ENCODE measurements around the gene FAM120B. TPM values are rescaled to one million over a fixed set of nuclear protein-coding genes. Genes with fewer than 3 reads are reported as not detected.

FAM120B gene
- polyA plus RNA-seq, 4 donors, result 35.7 to 38.6 (median 37.2) TPM

DNA sequence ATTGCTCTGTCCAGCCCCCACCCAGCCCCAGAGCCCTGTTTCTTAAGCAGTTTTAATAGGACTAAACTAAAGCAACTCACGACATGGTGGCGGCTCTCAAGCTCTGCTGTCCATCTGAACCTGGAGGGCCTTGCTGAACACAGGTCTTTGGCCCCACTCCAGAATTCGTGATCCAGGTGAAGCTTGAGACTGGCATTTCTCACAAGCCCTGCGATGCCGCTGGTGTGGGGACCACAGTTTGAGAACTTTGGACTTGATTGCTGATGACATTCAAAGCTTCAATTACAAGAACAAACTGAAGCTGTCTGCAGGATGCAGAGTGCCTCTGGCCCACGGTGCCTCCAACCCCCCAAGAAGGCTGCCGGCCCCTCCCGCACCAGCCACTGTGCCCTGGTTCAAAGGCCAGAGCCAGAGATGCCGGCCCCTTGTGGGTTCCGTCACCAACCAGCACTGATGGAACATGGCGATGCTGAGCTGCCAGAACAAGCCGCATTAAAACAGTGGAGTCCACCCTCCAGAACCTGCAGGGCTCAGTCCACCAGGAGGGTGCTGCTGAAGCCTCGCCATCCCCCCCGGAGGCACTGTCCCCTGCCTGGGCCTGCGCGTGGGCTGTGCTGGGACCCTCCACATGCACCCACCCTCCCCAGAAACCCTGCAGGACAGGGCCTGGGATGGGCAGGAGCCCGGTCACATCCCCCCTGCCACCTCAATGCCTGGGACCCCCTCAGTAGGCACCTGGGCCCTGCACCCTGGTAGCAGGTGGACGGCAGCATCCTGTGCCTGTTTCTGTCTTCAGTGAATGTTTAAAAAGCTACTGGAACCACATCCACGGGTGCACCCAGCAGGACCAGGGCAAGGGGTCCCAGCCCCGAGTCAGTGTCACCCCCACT lies 145.4 kb downstream of the FAM120B start:
- DNase-seq (ENCODE audit: low read depth in 4 of 4, low spot score in 3 of 4), result no peak

DNA sequence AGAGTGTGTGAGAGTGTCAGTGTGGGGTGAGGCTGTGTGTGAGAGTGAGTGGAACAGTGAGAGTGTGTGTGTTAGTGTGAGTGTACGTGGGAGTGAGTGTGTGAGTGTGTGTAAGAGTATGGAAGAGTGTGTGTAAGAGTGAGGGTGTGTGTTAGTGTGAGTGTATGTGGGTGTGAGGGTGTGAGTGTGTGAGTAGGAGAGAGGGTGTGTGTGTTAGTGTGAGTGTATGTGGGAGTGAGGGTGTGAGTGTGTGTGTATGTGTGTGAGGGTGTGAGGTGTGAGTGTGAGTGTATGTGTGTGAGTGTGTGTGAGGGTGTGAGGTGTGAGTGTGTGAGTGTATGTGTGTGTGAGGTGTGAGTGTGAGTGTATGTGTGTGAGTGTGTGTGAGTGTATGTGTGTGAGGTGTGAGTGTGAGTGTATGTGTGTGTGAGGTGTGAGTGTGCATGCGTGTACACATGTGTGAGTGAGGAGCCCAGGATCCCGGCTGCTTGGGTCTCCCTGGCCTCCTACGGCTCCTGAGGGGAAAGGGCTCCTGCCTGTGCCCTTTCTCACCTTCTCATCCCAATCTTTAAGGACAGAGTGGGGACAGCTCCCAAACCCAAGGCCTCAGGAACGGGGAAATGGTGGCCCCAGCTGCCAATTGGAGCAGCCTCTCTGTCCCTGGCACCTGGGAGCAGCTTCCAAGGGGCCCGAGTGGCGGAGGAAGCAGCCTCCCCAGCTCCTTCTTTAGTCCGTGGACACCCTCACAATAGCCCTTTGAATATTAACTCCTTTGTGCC lies 146.4 kb downstream of the FAM120B start:
- no peak for DNase-seq (ENCODE audit: low read depth in 4 of 4, low spot score in 3 of 4)

DNA sequence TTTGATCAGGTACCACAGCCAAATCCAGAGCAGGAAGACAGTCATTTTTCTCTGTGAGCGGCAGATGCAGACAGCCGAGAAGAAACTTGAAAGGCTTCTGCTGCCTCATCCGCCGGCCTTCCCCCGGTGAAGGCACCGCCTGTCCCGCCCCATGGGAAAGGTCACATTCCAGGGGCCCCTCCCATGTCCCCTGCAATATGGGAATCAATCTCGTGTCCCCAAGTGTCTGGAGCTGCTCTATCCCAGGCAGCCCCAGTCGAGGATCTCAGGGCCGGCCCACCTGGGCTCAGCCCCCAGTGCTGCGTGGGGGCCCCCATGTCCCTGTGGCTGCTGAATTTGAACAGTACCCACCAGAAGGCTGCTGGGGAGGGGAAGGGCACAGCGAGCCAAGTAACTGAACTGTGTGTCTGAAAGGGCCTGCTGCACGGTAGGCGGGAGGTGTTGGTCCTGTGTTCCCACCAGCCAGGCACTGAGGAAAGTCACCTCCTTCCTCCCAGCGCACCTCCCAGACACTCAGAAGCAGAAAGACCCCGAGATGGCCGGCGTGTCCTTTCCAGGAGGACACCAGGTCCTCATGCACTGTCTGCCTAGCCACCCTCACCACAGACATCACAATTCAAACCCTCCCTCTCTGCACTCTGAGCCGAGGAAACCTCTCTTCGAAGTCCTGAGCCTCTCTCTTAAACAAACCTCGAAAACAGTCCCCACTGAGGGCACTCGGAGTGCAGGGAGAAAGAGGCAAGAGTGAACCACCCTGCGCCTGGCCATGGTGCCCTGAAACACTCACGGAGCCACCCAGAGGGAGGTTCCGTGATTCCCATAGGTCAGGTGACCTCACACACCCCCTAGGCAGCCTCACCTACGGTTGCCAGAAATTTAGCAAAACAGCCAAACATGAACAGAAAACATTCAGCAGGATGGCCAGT lies 147.3 kb downstream of the FAM120B start:
- no peak for DNase-seq (ENCODE audit: low read depth in 4 of 4, low spot score in 3 of 4)

DNA sequence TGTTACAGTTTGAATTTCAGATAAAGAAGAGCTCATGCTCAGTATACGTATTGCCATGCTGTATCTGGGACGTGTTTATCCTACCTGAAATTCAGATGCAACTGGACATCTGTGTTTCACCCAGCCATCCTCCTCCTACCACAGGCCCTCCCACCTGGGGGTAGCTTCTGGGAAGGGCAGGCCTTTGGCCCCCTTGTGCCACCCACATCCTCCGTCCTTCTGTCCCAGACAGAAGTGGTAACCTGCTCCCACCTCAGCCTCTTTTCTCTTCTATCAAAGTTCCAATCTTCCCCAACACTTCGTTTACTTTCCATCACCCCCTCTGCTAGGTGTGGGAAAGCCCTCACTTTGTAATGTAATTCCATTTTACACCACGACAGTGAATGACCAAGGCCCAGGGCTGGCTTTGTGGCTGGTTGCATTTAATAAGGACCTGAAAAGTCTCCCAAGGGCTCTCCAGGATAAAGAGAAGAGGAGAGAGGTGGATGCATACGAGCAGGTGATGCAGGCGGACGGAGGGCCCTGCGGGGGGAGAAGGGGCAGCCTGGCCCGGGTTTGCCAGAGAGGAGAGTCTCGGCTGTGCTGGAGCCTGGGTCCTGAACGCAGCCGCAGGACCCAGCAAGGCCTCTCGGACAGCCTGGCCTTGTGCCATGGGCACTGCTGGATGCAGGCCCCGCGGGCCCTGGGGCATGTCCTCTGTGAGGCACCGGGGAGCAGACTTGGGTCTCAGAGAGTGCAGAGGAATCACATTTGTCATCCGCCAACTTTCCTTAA lies 148.1 kb downstream of the FAM120B start:
- DNase-seq (ENCODE audit: low read depth in 4 of 4, low spot score in 3 of 4), result no peak

DNA sequence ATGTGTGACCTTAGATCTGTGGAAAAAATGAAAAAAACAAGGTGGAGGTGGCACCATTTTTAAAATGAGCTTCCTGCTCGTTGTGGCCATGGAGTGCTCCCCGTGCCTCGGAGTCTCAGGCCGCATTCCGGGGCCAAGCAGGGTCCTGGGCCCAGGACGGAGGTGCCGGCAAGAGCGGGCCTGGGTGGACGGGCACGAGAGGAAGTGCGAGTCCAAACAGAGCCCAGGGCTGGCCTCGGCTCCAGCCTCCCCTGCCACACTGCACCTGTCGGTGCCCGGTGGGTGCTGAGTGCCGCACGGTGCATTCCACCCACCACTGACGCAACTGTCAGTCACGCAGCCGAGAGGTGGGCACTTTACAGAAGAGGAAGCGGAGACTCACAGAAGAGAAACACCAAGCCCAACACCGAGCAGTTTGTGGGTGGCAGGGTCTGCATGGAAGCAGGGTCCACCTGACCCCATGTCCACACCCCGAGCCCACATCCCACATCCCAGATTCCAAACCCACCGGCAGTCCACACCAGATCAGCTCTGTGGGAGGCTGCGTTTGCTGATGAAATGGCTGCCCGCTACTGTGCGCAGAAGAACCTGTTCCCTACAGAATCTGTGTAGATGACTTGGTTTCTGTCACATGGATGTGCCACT lies 148.9 kb downstream of the FAM120B start:
- no peak for DNase-seq (ENCODE audit: low read depth in 4 of 4, low spot score in 3 of 4)

DNA sequence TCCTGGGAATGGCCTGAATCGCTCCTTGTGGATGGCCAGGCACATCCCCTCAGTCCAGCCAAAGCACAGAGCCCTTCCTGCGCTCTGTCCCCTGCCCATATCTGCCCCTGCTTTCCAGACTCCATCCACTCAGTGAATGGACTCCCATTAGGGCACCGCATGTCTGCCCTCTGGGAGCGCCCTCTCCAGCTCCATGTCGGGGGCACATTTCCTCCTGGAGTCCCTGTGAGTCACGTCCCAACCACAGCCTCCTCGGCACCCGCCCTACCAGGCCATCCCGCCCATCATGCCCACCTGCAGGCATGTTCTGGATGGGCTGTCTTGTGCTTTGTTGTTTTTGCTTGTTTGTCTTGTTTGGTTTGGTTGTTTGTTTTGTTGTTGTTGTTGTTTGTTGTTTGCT lies 149.8 kb downstream of the FAM120B start:
- DNase-seq (ENCODE audit: low read depth in 4 of 4, low spot score in 3 of 4), result no peak

Other genes starting within 250 kb of the FAM120B start
- gene DLL1, start 15.7 kb upstream of the FAM120B start, polyA plus RNA-seq (ENCODE audit: insufficient read length in 4 of 4), result 10 to 100 TPM in 1 of 4 donors, 1 to 10 TPM in 3; 2.7 to 13.5 (median 8.8) TPM
- 100 to 1,000 TPM; 157 to 225 (median 202) TPM for gene PSMB1, start 246.5 kb downstream of the FAM120B start, polyA plus RNA-seq (ENCODE audit: insufficient read length in 4 of 4)
- 10 to 100 TPM; 20.8 to 27.4 (median 22.1) TPM for gene TBP, start 247.6 kb downstream of the FAM120B start, polyA plus RNA-seq (ENCODE audit: insufficient read length in 4 of 4)